Measurements from ENCODE around the gene CCDC201.
"Not testable (repeated sequence)": the region's sequence is repeated elsewhere in the genome, so short reads cannot be mapped to it uniquely, and the experiment has no call there.

The CCDC201 gene

GRCh38 chr7:45813771-45814170, 59.1 kb downstream of the CCDC201 start:
- not testable (repeated sequence) for DNase-seq

GRCh38 chr7:45812946-45813345, 59.9 kb downstream of the CCDC201 start:
- no peak for DNase-seq

DNA sequence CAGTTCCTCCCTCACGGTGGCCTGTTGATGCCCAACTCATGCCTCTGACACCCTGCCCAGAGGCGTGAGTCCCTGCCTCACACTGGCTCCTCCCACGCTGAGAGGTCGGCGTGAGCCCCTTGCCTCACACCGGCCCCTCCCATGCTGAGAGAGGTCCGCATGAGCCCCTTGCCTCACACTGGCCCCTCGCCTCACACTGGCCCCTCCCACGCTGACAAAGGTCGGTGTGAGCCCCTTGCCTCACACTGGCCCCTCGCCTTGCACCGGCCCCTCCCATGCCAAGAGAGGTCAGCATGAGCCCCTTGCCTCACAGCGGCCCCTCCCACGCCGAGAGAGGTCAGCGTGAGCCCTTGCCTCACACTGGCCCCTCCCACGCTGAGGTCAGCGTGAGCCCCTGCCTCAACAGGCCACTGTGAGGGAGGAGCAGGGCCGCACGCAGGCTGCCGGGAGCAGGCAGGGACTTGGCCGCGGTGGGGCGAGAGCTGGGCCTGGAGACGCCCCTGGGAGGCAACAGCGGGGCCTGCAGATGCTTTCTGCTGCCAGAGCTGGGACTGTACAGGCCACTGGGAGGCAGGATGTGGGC, 61.1 kb downstream of the CCDC201 start:
- not testable (repeated sequence) for DNase-seq

- DNase-seq: not testable (repeated sequence)
Observed at GRCh38 chr7:45810451-45811005, 62.4 kb downstream of the CCDC201 start.
